Erythroblast (primary cell): Measurements from ENCODE around the gene ABCC9.

Experiments
- GATA1 ChIP-seq: IDR thresholded peaks from 2 replicates; pipeline ENCODE4 v1.6.1; 2011; ENCODE audit warnings: low read depth, mild to moderate bottlenecking, control low read depth, low read length, moderate library complexity
- POLR2A ChIP-seq: IDR thresholded peaks from 2 replicates; pipeline ENCODE4 v1.6.1; 2011; ENCODE audit warnings: mild to moderate bottlenecking, low read length

DNA sequence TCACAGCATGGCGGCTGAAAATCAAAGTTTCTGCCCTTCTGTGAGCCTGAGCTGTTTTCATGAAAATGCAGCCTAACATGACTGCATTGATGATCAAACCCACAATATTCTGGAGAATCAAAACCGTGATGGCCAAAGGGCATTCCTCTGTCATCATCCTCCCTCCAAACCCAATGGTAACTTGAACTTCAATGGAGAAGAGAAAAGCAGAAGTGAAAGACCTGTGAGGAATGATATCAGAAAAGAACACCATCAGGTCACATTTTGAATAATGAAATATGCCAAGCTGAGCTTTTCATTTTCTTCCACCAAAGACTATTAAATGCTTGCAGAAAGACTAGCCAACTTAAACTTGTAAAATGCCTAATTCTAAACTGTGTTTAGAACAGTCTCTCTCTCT is 174.8 kb downstream of the ABCC9 start:
- no peak for TF ChIP-seq POLR2A
- no peak for TF ChIP-seq GATA1
